C4-2B (cell line): Measurements from ENCODE around the gene PHRF1.
"Not testable (repeated sequence)": the region's sequence is repeated elsewhere in the genome, so short reads cannot be mapped to it uniquely, and the experiment has no call there.

ENCODE experiments used
- ZFX ChIP-seq: fragments of 450-650 bp; IDR thresholded peaks from 2 replicates; pipeline ENCODE4 v1.6.1; 2017
- TF ChIP-seq, protein P1 (sequence below): fragments of 450-650 bp; conservative IDR thresholded peaks from 2 replicates; pipeline ENCODE4 v1.5.1; 2017; ENCODE audit warnings: mild to moderate bottlenecking

- TF ChIP-seq, protein P1, sequence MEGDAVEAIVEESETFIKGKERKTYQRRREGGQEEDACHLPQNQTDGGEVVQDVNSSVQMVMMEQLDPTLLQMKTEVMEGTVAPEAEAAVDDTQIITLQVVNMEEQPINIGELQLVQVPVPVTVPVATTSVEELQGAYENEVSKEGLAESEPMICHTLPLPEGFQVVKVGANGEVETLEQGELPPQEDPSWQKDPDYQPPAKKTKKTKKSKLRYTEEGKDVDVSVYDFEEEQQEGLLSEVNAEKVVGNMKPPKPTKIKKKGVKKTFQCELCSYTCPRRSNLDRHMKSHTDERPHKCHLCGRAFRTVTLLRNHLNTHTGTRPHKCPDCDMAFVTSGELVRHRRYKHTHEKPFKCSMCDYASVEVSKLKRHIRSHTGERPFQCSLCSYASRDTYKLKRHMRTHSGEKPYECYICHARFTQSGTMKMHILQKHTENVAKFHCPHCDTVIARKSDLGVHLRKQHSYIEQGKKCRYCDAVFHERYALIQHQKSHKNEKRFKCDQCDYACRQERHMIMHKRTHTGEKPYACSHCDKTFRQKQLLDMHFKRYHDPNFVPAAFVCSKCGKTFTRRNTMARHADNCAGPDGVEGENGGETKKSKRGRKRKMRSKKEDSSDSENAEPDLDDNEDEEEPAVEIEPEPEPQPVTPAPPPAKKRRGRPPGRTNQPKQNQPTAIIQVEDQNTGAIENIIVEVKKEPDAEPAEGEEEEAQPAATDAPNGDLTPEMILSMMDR, result not testable (repeated sequence)
- not testable (repeated sequence) for TF ChIP-seq ZFX
Measured at GRCh38 chr11:574031-574570, 2.2 kb upstream of the PHRF1 start.
